ENCODE data around the gene PER3.

Gene PER3

GRCh38 chr1:7857985-7858384, 73.9 kb downstream of the PER3 start:
- TF ChIP-seq, protein P1, sequence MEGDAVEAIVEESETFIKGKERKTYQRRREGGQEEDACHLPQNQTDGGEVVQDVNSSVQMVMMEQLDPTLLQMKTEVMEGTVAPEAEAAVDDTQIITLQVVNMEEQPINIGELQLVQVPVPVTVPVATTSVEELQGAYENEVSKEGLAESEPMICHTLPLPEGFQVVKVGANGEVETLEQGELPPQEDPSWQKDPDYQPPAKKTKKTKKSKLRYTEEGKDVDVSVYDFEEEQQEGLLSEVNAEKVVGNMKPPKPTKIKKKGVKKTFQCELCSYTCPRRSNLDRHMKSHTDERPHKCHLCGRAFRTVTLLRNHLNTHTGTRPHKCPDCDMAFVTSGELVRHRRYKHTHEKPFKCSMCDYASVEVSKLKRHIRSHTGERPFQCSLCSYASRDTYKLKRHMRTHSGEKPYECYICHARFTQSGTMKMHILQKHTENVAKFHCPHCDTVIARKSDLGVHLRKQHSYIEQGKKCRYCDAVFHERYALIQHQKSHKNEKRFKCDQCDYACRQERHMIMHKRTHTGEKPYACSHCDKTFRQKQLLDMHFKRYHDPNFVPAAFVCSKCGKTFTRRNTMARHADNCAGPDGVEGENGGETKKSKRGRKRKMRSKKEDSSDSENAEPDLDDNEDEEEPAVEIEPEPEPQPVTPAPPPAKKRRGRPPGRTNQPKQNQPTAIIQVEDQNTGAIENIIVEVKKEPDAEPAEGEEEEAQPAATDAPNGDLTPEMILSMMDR (IDR thresholded peaks at IDR 0.05; ENCODE audit: insufficient read depth, low read depth, low read length, missing control alignments) = no peak
- DNase-seq (ENCODE audit: low read depth) = no peak

DNA sequence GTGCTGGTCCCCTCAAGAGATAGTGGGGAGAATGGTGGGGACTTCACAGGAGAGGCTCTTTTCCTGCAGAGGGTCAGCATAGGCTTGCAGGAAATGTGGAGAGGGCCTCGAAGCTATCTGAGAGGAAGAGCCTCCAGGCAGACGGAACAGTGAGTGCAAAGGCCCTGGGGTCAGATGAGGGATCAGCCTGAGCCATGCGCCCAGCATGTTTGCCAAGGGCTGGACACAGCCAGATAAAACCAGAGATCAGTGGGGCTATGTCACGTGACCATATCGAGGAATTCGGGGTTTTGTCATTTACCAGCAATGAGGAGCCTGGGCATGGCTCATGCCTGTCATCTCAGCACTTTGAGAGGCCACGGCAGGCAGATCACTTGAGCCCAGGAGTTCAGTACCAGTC, 75.3 kb downstream of the PER3 start:
- DNase-seq (ENCODE audit: low read depth) = no peak
- TF ChIP-seq, protein P1 (IDR thresholded peaks at IDR 0.05; ENCODE audit: insufficient read depth, low read depth, low read length, missing control alignments) = no peak
- no peak overlapping the region for H3K4me3 ChIP-seq (ENCODE audit: low read length)

More at GRCh38 chr1:7857985-7858384, 73.9 kb downstream of the PER3 start:
- H3K4me3 ChIP-seq (ENCODE audit: low read length) = no peak overlapping the region

- DNase-seq (ENCODE audit: low read depth) = no peak
- no peak overlapping the region for H3K4me3 ChIP-seq (ENCODE audit: low read length)
- TF ChIP-seq, protein P1 (IDR thresholded peaks at IDR 0.05; ENCODE audit: insufficient read depth, low read depth, low read length, missing control alignments) = no peak
Observed at GRCh38 chr1:7860130-7860529, 76.0 kb downstream of the PER3 start.

- no peak for DNase-seq (ENCODE audit: low read depth)
- H3K4me3 ChIP-seq (ENCODE audit: low read length) = no peak overlapping the region
- TF ChIP-seq, protein P1 (IDR thresholded peaks at IDR 0.05; ENCODE audit: insufficient read depth, low read depth, low read length, missing control alignments) = no peak
Observed at GRCh38 chr1:7861452-7861851, 77.4 kb downstream of the PER3 start.

GRCh38 chr1:7862211-7863060, 78.3 kb downstream of the PER3 start:
- H3K4me3 ChIP-seq (ENCODE audit: low read length) = no peak overlapping the region
- TF ChIP-seq, protein P1 (IDR thresholded peaks at IDR 0.05; ENCODE audit: insufficient read depth, low read depth, low read length, missing control alignments) = no peak
- no peak for DNase-seq (ENCODE audit: low read depth)

- no peak overlapping the region for H3K4me3 ChIP-seq (ENCODE audit: low read length)
- TF ChIP-seq, protein P1 (IDR thresholded peaks at IDR 0.05; ENCODE audit: insufficient read depth, low read depth, low read length, missing control alignments) = no peak
- DNase-seq (ENCODE audit: low read depth) = no peak
Observed at GRCh38 chr1:7863756-7864328, 79.8 kb downstream of the PER3 start.
